Activated T-helper 2 cell treated with anti-CD3 and anti-CD28 coated beads, Interferon-gamma antibody, Interleukin-2, Interleukin-4, amounts not matched to agents 10 μg/mL and 5 μg/mL and 100 μg/mL, durations not matched to agents 14 hours and 24 hours and 36 hours (primary cell): Measurements from ENCODE around the gene S1PR2. TPM values are rescaled to one million over a fixed set of nuclear protein-coding genes. Genes with fewer than 3 reads are reported as not detected.
"Not testable (repeated sequence)": the region's sequence is repeated elsewhere in the genome, so short reads cannot be mapped to it uniquely, and the experiment has no call there.

ENCODE experiments used
- DNase-seq: peaks from one replicate; pipeline ENCODE4 v3.0.0; 2021; ENCODE audit warnings: low spot score
- H3K27ac Mint-ChIP-seq: one replicate; pipeline ENCODE4 v1.8.0; 2021; ENCODE audit warnings: mixed read lengths
- H3K27me3 Mint-ChIP-seq: one replicate; pipeline ENCODE4 v1.8.0; 2021; ENCODE audit warnings: low read depth, mixed read lengths
- H3K36me3 Mint-ChIP-seq: one replicate; pipeline ENCODE4 v1.8.0; 2021; ENCODE audit warnings: low read depth, mixed read lengths
- H3K4me1 Mint-ChIP-seq: one replicate; pipeline ENCODE4 v1.8.0; 2021; ENCODE audit warnings: low read depth, mixed read lengths
- H3K4me3 Mint-ChIP-seq: one replicate; pipeline ENCODE4 v1.8.0; 2021; ENCODE audit warnings: low read depth, mild to moderate bottlenecking, moderate library complexity, mixed read lengths
- H3K9me3 Mint-ChIP-seq: one replicate; pipeline ENCODE4 v1.8.0; 2021; ENCODE audit warnings: mixed read lengths
- intact Hi-C: fragments of 100-400 bp; cut with micrococcal nuclease; formaldehyde crosslinking; loops from one replicate; pipeline ENCODE4 v1.15.1; 2023
- total RNA-seq: library from RNA; stranded (reverse); gene quantifications from 2 replicates; pipeline ENCODE4 v1.2.3, GENCODE V29; 2022

Gene S1PR2
- total RNA-seq, 1 donor from 2014 or later = 10.8 TPM

DNA sequence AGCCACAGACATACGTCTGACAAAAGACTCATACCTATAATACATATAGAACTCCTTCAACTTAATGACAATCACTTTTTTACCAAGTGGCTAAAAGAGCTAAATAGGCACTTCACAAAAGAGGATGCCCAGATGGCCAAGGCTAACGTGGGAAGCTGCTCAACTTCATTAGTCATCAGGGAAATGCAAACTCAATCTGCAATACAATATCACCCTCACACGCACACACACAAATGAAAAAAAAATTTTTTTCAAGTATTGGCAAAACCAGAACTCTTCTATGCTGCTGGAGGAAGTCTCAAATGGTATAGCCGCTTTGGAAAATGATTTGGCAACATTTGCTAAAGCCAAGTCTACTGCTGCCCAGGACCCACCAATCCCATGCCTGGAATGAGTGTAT, 21.8 kb downstream of the S1PR2 start:
- Mint-ChIP-seq H3K27me3 (peaks cover 2% of the 10 kb centered on the region), H3K27ac (no peak overlapping the region), H3K36me3 (no peaks in the 10 kb centered on the region), H3K4me1 (peaks cover 2% of the 10 kb centered on the region), H3K9me3 (no peaks in the 10 kb centered on the region), H3K4me3 (no peak overlapping the region)
- no peak for DNase-seq
- intact Hi-C loops = no loop called here

- H3K9me3 Mint-ChIP-seq = no peaks in the 10 kb centered on the region
- no peak overlapping the region for H3K4me3 Mint-ChIP-seq
- H3K36me3 Mint-ChIP-seq = no peaks in the 10 kb centered on the region
- intact Hi-C loops = no loop called here
- H3K27me3 Mint-ChIP-seq = peaks cover 2% of the 10 kb centered on the region
- no peak for DNase-seq
- H3K27ac Mint-ChIP-seq = no peak overlapping the region
- H3K4me1 Mint-ChIP-seq = peaks cover 2% of the 10 kb centered on the region
These were observed 24.1 kb downstream of the S1PR2 start for GRCh38 chr19:10207026-10207425.

GRCh38 chr19:10206226-10206885, 24.8 kb downstream of the S1PR2 start:
- DNase-seq = no peak
- intact Hi-C loops = no loop called here
- Mint-ChIP-seq H3K9me3 (no peaks in the 10 kb centered on the region), H3K27me3 (peaks cover 2% of the 10 kb centered on the region), H3K36me3 (no peaks in the 10 kb centered on the region), H3K4me3 (no peak overlapping the region), H3K27ac (no peak overlapping the region), H3K4me1 (peaks cover 2% of the 10 kb centered on the region)

DNA sequence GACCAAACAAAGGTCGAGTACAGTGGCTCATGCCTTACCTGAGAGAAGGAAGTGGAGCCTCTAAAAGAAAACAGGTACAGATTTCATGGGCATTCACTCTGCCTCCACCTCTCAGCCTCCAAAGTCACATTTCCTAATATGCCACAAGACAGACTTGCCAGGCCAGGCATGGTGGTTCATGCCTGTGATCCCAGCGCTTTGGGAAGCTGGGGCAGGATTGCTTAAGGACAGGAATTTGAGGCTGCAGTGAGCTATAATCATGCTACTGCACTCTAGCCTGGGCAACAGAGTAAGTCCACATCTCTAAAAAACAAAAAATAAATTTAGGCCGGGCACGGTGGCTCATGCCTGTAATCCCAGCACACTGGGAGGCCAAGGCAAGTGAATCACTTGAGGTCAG, 25.5 kb downstream of the S1PR2 start:
- Mint-ChIP-seq H3K27me3 (peaks cover 2% of the 10 kb centered on the region), H3K27ac (no peak overlapping the region), H3K36me3 (no peaks in the 10 kb centered on the region), H3K4me1 (peaks cover 2% of the 10 kb centered on the region), H3K9me3 (no peaks in the 10 kb centered on the region), H3K4me3 (no peak overlapping the region)
- intact Hi-C loops = no loop called here
- DNase-seq = no peak

- H3K4me3 Mint-ChIP-seq = no peak overlapping the region
These were observed 27.4 kb downstream of the S1PR2 start for GRCh38 chr19:10203686-10204085.

DNA sequence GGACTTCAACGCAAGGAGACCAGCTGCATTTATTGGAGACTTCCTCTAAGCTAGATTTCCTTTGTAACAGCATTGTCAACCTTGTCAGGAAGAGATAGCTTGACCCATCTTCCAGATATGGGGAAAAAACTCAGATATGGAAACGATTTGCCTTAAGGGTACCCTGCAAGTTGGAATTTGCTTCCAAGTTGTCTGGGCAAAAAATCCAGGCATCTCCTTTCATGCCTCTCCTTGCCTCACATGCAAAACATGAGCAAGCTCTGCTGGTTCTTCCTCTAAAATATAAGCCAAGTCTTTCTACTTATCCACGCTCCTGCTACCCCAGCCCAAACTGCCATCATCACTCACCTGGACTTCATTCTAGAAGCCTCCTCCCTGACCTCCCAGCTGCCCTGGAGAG, 30.0 kb downstream of the S1PR2 start:
- H3K36me3 Mint-ChIP-seq = no peaks in the 10 kb centered on the region
- no peak for DNase-seq
- intact Hi-C loops = no loop called here
- H3K27ac Mint-ChIP-seq = no peak overlapping the region
- H3K9me3 Mint-ChIP-seq = no peaks in the 10 kb centered on the region
- H3K4me1 Mint-ChIP-seq = peaks cover 9% of the 10 kb centered on the region
- no peak overlapping the region for H3K4me3 Mint-ChIP-seq
- no peaks in the 10 kb centered on the region for H3K27me3 Mint-ChIP-seq

More at GRCh38 chr19:10203686-10204085, 27.4 kb downstream of the S1PR2 start:
- no peak overlapping the region for H3K27ac Mint-ChIP-seq
- no peaks in the 10 kb centered on the region for H3K36me3 Mint-ChIP-seq
- H3K27me3 Mint-ChIP-seq = no peaks in the 10 kb centered on the region
- DNase-seq = no peak
- intact Hi-C loops = no loop called here
- peaks cover 7% of the 10 kb centered on the region for H3K4me1 Mint-ChIP-seq
- H3K9me3 Mint-ChIP-seq = no peaks in the 10 kb centered on the region

DNA sequence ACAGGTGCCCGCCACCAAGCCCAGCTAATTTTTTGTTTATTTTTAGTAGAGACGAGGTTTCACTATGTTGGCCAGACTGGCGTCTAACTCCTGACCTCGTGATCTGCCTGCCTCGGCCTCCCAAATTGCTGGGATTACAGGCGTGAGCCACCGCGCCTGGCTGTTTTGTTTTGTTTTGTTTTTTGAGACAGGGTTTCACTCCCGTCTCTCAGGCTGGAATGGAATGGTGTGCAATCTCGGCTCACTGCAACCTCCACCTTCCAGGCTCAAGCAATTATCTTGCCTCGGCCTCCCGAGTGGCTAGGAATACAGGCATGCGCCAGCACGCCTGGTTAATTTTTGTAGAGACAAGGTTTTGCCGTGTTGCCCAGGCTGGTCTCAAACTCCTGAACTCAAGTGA, 31.0 kb downstream of the S1PR2 start:
- H3K9me3 Mint-ChIP-seq, H3K4me1 Mint-ChIP-seq, H3K36me3 Mint-ChIP-seq, H3K27me3 Mint-ChIP-seq, H3K4me3 Mint-ChIP-seq, intact Hi-C loops, H3K27ac Mint-ChIP-seq, DNase-seq: not testable (repeated sequence)

DNA sequence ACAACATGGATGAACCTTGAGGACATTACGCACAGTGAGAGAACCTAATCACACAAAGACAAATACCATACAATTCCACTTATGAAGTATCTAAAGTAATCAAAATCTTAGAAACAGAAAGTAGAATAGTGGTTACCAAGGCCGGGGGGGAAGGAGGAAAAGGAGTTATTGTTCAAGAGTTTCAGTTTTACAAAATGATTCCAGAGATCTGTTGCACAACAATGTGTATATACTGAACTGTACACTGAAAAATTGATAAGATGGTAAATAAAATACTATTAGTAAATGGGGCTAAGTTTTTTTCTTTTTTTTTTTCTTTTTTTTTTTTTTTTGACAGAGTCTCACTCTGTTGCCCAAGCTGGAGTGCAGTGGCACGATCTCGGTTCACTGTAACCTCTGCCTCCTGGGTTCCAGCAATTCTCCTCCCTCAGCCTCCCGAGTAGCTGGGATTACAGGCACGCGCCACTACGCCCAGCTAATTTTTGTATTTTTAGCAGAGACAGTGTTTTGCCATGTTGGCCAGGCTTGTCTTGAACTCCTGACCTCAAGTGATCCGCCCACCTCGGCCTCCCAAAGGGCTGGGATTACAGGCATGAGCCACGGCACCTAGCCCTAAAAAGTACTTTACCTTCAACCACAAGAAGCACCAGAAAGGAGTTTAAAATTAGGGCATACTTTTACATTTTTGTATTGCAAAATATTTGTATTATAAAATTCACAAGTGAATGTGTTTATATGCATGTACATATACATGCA, 32.1 kb downstream of the S1PR2 start:
- H3K27ac Mint-ChIP-seq = peak overlapping the region; percentile 63
- intact Hi-C loops, H3K36me3 Mint-ChIP-seq, H3K4me1 Mint-ChIP-seq, H3K27me3 Mint-ChIP-seq, H3K9me3 Mint-ChIP-seq, H3K4me3 Mint-ChIP-seq, DNase-seq: not testable (repeated sequence)

GRCh38 chr19:10195199-10195519, 36.0 kb downstream of the S1PR2 start:
- peak overlapping the region; percentile 92 for H3K27ac Mint-ChIP-seq
- peaks cover 28% of the 10 kb centered on the region for H3K36me3 Mint-ChIP-seq
- H3K4me1 Mint-ChIP-seq = peaks cover 24% of the 10 kb centered on the region
- intact Hi-C loops = loop anchor here (2.0 kb wide), 2 partner anchors 36 to 90 kb away; partner anchors contain the start of gene S1PR2
- DNase-seq = no peak
- H3K27me3 Mint-ChIP-seq = no peaks in the 10 kb centered on the region
- peak overlapping the region; percentile 97 for H3K4me3 Mint-ChIP-seq
- no peaks in the 10 kb centered on the region for H3K9me3 Mint-ChIP-seq

- Mint-ChIP-seq H3K9me3 (no peaks in the 10 kb centered on the region), H3K4me3 (peak within 1 kb of the TSS; percentile 97), H3K27me3 (no peaks in the 10 kb centered on the region), H3K36me3 (peaks cover 33% of the 10 kb centered on the region), H3K4me1 (peaks cover 29% of the 10 kb centered on the region), H3K27ac (peak within 1 kb of the TSS; percentile 96)
- intact Hi-C loops = loop anchor here (1.0 to 2.0 kb wide), 3 partner anchors 36 to 90 kb away; partner anchors contain the start of gene S1PR2
- DNase-seq = peak; percentile 98
These were observed 36.5 kb downstream of the S1PR2 start, which contains the start of gene DNMT1 for GRCh38 chr19:10194500-10195198. Gene DNMT1, minus strand, starts transcription at chr19:10194953. Its CDS starts 54 bp downstream, at chr19:10194899.

GRCh38 chr19:10193790-10194499, 37.2 kb downstream of the S1PR2 start:
- Mint-ChIP-seq H3K4me1 (peaks cover 30% of the 10 kb centered on the region), H3K36me3 (peaks cover 37% of the 10 kb centered on the region), H3K9me3 (no peaks in the 10 kb centered on the region), H3K27me3 (no peaks in the 10 kb centered on the region), H3K27ac (peak overlapping the region; percentile 96), H3K4me3 (peak overlapping the region; percentile 97)
- intact Hi-C loops = loop anchor here (1.0 to 2.0 kb wide), 3 partner anchors 37 to 89 kb away; partner anchors contain the start of gene S1PR2
- DNase-seq = no peak

GRCh38 chr19:10192922-10193321, 38.2 kb downstream of the S1PR2 start:
- Mint-ChIP-seq H3K9me3 (no peaks in the 10 kb centered on the region), H3K27me3 (no peaks in the 10 kb centered on the region), H3K4me3 (peak overlapping the region; percentile 97), H3K36me3 (peaks cover 44% of the 10 kb centered on the region), H3K4me1 (peaks cover 29% of the 10 kb centered on the region), H3K27ac (peak overlapping the region; percentile 96)
- no peak for DNase-seq
- intact Hi-C loops = no loop called here
